ENCODE measurements around the gene GOLGA8F.
"Not testable (repeated sequence)": the region's sequence is repeated elsewhere in the genome, so short reads cannot be mapped to it uniquely, and the experiment has no call there.

The GOLGA8F gene

GRCh38 chr15:28378364-28378763 is at the start of gene GOLGA8F:
TSS of gene GOLGA8F (plus strand) at chr15:28378664. CDS start at chr15:28378762, 98 bp downstream.
- DNase-seq: not testable (repeated sequence)

- DNase-seq: not testable (repeated sequence)
These were observed 20.5 kb upstream of the GOLGA8F start, which contains the start of gene GOLGA6L24 for GRCh38 chr15:28357984-28358383. TSS of gene GOLGA6L24 (minus strand) at chr15:28358084. CDS start at chr15:28358023, 61 bp downstream.

- not testable (repeated sequence) for DNase-seq
These were observed 13.0 kb upstream of the GOLGA8F start for GRCh38 chr15:28365502-28365901.

- not testable (repeated sequence) for DNase-seq
These were observed 1.6 kb downstream of the GOLGA8F start for GRCh38 chr15:28380053-28380452.

- DNase-seq: not testable (repeated sequence)
These were observed 17.6 kb downstream of the GOLGA8F start for GRCh38 chr15:28396022-28396421.

- not testable (repeated sequence) for DNase-seq
These were observed 24.4 kb downstream of the GOLGA8F start for GRCh38 chr15:28402774-28403435.

- not testable (repeated sequence) for DNase-seq
These were observed 42.0 kb downstream of the GOLGA8F start for GRCh38 chr15:28420470-28420869.

- not testable (repeated sequence) for DNase-seq
These were observed 57.1 kb downstream of the GOLGA8F start for GRCh38 chr15:28435594-28435993.
